GM19035 (cell line): Measurements from ENCODE around the gene KCNH4.
"Not testable (repeated sequence)": the region's sequence is repeated elsewhere in the genome, so short reads cannot be mapped to it uniquely, and the experiment has no call there.

ENCODE experiments used
- ATAC-seq: cut with Tn5 transposase; IDR thresholded peaks from one replicate; pipeline ENCODE4 v1.9.1; 2021; ENCODE audit not compliant: unreplicated experiment

KCNH4 gene

GRCh38 chr17:42140690-42141089 is 40.3 kb downstream of the KCNH4 start:
- ATAC-seq = not testable (repeated sequence)

GRCh38 chr17:42138749-42139492 is 42.0 kb downstream of the KCNH4 start:
- ATAC-seq = no peak

GRCh38 chr17:42136654-42137051 is 44.3 kb downstream of the KCNH4 start:
- ATAC-seq = no peak

- no peak for ATAC-seq
Measured at GRCh38 chr17:42135664-42136653, 45.0 kb downstream of the KCNH4 start.

- ATAC-seq = no peak
Measured at GRCh38 chr17:42135151-42135550, 45.8 kb downstream of the KCNH4 start.

GRCh38 chr17:42133461-42134041 is 47.4 kb downstream of the KCNH4 start:
- no peak for ATAC-seq

- ATAC-seq = no peak
Measured at GRCh38 chr17:42132941-42133340, 48.0 kb downstream of the KCNH4 start.

- ATAC-seq = no peak
Measured at GRCh38 chr17:42131981-42132432, 48.9 kb downstream of the KCNH4 start.

- ATAC-seq = no peak
Measured at GRCh38 chr17:42131232-42131631, 49.7 kb downstream of the KCNH4 start.

- no peak for ATAC-seq
Measured at GRCh38 chr17:42130310-42130936, 50.5 kb downstream of the KCNH4 start.

GRCh38 chr17:42129109-42129837 is 51.7 kb downstream of the KCNH4 start:
- ATAC-seq = no peak

GRCh38 chr17:42127414-42127813 is 53.5 kb downstream of the KCNH4 start:
- ATAC-seq = no peak

- ATAC-seq = no peak
Measured at GRCh38 chr17:42126836-42127235, 54.1 kb downstream of the KCNH4 start.

- no peak for ATAC-seq
Measured at GRCh38 chr17:42125565-42125964, 55.4 kb downstream of the KCNH4 start.

- no peak for ATAC-seq
Measured at GRCh38 chr17:42124256-42124655, 56.7 kb downstream of the KCNH4 start.

- ATAC-seq = no peak
Measured at GRCh38 chr17:42122371-42123303, 58.3 kb downstream of the KCNH4 start, which contains the start of gene HSPB9. Gene HSPB9 (plus strand): TSS chr17:42122804. CDS start chr17:42122851, 47 bp downstream.

- ATAC-seq = peak; percentile 51
Measured at GRCh38 chr17:42120770-42121769, 59.9 kb downstream of the KCNH4 start, which contains the start of gene KAT2A. Gene KAT2A (minus strand): TSS chr17:42121367. CDS start chr17:42121304, 63 bp downstream.
